ENCODE results near the gene TRIM54. TPM values are rescaled to one million over a fixed set of nuclear protein-coding genes. Genes with fewer than 3 reads are reported as not detected.

Gene TRIM54
- total and polyA plus RNA-seq, 8 donors: 0.13 to 0.87 (median 0.43) TPM; not detected in 4

DNA sequence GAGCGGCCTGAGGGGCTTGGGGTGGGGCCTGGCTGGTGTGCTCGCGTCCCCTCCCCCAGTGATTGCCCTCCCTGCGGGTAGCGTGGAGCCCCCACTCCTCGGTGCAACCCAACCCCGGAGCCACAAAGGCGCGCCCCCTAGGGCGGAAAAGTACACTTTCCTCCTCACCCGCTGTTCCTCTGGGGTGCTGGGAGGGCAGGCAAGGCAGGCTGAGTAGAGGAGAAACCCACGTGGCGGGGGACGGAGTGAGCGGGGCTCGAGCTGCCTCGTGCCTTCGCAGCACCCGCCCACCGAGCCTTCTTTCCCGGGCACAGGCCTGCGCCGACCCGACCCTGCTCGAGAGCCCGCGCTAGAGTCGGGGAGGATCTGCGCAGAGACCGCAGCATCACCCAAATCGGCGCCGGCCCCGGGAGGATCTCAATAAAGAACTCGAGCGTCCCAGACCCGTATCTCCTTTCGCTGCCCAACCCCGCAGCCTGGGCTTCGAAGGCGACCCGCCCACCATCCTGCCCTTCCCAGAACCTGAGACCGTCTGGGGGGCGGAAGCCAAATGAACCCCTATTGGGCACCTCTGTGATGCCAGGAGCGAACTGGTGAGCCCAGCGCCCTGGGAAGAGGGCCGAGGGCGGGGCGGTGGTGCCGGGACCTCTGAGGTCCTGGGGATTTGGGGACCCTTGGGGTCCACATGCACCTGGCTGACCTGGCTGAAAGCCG lies 24.5 kb downstream of the TRIM54 start:
- H3K27me3 ChIP-seq: peaks cover 22 to 52% (median 38%) of the 10 kb centered on the region in 3 donors
- TF ChIP-seq POLR2AphosphoS5 (IDR thresholded peaks at IDR 0.05): no peak
- TF ChIP-seq POLR2A (IDR thresholded peaks at IDR 0.05): no peak
- TF ChIP-seq EP300 (IDR thresholded peaks at IDR 0.05): no peak
- no peak for TF ChIP-seq CTCF (IDR thresholded peaks at IDR 0.05)
- H3K4me3 ChIP-seq: peak overlapping the region in 2 of 4 donors; percentile 13 to 19
- peaks cover 22 to 33% (median 30%) of the 10 kb centered on the region in 4 donors for H3K4me1 ChIP-seq
- intact Hi-C loops (cut with DNase I; ENCODE audit: low total_unique reads): no loop called here
- H3K27ac ChIP-seq: no peak overlapping the region
- peak in 1 of 2 donors; percentile 42 for DNase-seq
- H3K36me3 ChIP-seq: peaks cover 7 to 29% (median 25%) of the 10 kb centered on the region in 4 donors
- no peaks in the 10 kb centered on the region for H3K9me3 ChIP-seq
- WGBS, 5 donors: 3 to 5% (median 4%) methylated on average over 18 to 51 of the region's 51 CpGs

- intact Hi-C loops (cut with DNase I; ENCODE audit: low total_unique reads): no loop called here
- Histone ChIP-seq H3K27me3 (peaks cover 22 to 52% (median 38%) of the 10 kb centered on the region in 3 donors), H3K27ac (no peak overlapping the region), H3K4me3 (no peak overlapping the region), H3K4me1 (peaks cover 22 to 33% (median 30%) of the 10 kb centered on the region in 4 donors), H3K36me3 (peaks cover 7 to 34% (median 30%) of the 10 kb centered on the region in 4 donors), H3K9me3 (no peaks in the 10 kb centered on the region)
- 8 to 30% (median 14%) methylated on average over 2 to 14 of the region's 14 CpGs for WGBS, 5 donors
- DNase-seq: no peak
- TF ChIP-seq POLR2A (IDR thresholded peaks at IDR 0.05) (no peak), CTCF (IDR thresholded peaks at IDR 0.05) (no peak), EP300 (IDR thresholded peaks at IDR 0.05) (no peak), POLR2AphosphoS5 (IDR thresholded peaks at IDR 0.05) (no peak)
These were observed 25.0 kb downstream of the TRIM54 start for GRCh38 chr2:27307287-27307544.

GRCh38 chr2:27307545-27308358 lies 25.5 kb downstream of the TRIM54 start:
- DNase-seq: peak in 1 of 2 donors; percentile 35
- Histone ChIP-seq H3K36me3 (peaks cover 7 to 40% (median 35%) of the 10 kb centered on the region in 4 donors), H3K9me3 (no peaks in the 10 kb centered on the region), H3K27me3 (peaks cover 22 to 52% (median 38%) of the 10 kb centered on the region in 3 donors), H3K4me3 (peak overlapping the region in 1 of 4 donors; percentile 3), H3K27ac (no peak overlapping the region), H3K4me1 (peaks cover 22 to 33% (median 30%) of the 10 kb centered on the region in 4 donors)
- intact Hi-C loops (cut with DNase I; ENCODE audit: low total_unique reads): no loop called here
- WGBS, 5 donors: 8 to 15% (median 11%) methylated on average over 14 to 75 of the region's 75 CpGs
- TF ChIP-seq EP300 (IDR thresholded peaks at IDR 0.05) (no peak), POLR2A (IDR thresholded peaks at IDR 0.05) (no peak), POLR2AphosphoS5 (IDR thresholded peaks at IDR 0.05) (no peak), CTCF (IDR thresholded peaks at IDR 0.05) (no peak)

- intact Hi-C loops (cut with DNase I; ENCODE audit: low total_unique reads): no loop called here
- Histone ChIP-seq H3K27ac (no peak within 1 kb of the TSS), H3K27me3 (peaks cover 22 to 52% (median 38%) of the 10 kb centered on the region in 3 donors), H3K4me3 (peak within 1 kb of the TSS in 1 of 4 donors; percentile 3), H3K4me1 (peaks cover 22 to 27% (median 25%) of the 10 kb centered on the region in 4 donors), H3K9me3 (no peaks in the 10 kb centered on the region), H3K36me3 (peaks cover 7 to 42% (median 35%) of the 10 kb centered on the region in 4 donors)
- DNase-seq: peak in 1 of 2 donors; percentile 84
- WGBS, 5 donors: 20 to 34% (median 30%) methylated on average over 15 to 25 of the region's 25 CpGs
- TF ChIP-seq EP300 (IDR thresholded peaks at IDR 0.05) (no peak), CTCF (IDR thresholded peaks at IDR 0.05) (no peak), POLR2A (IDR thresholded peaks at IDR 0.05) (no peak), POLR2AphosphoS5 (IDR thresholded peaks at IDR 0.05) (no peak)
These were observed 26.2 kb downstream of the TRIM54 start, which contains the start of gene UCN for GRCh38 chr2:27308359-27308881. TSS of gene UCN (minus strand) at chr2:27308445. CDS start at chr2:27307895, 550 bp downstream.

Data from stomach (tissue), 9 donors.